ENCODE results near the gene GATAD2A. TPM values are rescaled to one million over a fixed set of nuclear protein-coding genes. Genes with fewer than 3 reads are reported as not detected.

The GATAD2A gene
- total and polyA plus RNA-seq, 10 of the 15 experiments (the other 5 are each of a cell fraction or from before 2014, with no cell fraction given): 2.6 to 173 (median 32.0) TPM

DNA sequence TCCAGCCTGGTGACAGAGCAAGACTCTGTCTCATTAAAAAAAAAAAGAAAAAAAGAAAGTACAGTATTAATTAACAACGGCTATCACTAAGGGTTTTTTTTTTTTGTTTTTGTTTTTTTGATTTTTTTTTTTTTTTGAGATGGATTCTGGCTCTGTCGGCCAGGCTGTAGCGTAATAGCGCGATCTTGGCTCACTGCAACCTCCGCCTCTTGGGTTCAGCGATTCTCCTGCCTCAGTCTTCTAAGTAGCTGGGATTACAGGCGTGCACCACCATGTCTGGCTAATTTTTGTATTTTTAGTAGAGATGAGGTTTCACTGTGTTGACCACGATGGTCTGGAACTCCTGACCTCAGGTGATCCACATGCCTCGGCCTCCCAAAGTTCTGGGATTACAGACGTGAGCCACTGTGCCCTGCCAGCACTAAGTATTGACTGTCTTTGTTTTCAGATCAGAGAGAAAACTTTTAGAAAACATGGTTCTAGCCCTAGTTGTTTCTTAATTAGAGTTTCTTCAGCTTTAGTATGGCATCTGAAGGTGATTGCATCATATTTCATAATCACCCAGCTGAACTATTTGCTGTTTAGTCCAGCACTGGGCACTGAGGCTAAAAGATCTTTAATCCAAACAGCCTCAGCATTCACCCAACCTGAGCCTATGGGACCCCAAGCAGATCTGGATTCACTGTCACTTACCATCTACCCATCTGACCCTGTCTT, 2.7 kb upstream of the GATAD2A start (continued):
- TF ChIP-seq, protein P1, sequence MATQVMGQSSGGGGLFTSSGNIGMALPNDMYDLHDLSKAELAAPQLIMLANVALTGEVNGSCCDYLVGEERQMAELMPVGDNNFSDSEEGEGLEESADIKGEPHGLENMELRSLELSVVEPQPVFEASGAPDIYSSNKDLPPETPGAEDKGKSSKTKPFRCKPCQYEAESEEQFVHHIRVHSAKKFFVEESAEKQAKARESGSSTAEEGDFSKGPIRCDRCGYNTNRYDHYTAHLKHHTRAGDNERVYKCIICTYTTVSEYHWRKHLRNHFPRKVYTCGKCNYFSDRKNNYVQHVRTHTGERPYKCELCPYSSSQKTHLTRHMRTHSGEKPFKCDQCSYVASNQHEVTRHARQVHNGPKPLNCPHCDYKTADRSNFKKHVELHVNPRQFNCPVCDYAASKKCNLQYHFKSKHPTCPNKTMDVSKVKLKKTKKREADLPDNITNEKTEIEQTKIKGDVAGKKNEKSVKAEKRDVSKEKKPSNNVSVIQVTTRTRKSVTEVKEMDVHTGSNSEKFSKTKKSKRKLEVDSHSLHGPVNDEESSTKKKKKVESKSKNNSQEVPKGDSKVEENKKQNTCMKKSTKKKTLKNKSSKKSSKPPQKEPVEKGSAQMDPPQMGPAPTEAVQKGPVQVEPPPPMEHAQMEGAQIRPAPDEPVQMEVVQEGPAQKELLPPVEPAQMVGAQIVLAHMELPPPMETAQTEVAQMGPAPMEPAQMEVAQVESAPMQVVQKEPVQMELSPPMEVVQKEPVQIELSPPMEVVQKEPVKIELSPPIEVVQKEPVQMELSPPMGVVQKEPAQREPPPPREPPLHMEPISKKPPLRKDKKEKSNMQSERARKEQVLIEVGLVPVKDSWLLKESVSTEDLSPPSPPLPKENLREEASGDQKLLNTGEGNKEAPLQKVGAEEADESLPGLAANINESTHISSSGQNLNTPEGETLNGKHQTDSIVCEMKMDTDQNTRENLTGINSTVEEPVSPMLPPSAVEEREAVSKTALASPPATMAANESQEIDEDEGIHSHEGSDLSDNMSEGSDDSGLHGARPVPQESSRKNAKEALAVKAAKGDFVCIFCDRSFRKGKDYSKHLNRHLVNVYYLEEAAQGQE (IDR thresholded peaks at IDR 0.05; ENCODE audit: low read depth, low read length): no peak
- no peak for TF ChIP-seq RAD51 (IDR thresholded peaks at IDR 0.05)
- TF ChIP-seq MYC (IDR thresholded peaks at IDR 0.05; ENCODE audit: insufficient read depth, insufficient read length, insufficient replicate concordance, low read length, severe bottlenecking): no peak

DNA sequence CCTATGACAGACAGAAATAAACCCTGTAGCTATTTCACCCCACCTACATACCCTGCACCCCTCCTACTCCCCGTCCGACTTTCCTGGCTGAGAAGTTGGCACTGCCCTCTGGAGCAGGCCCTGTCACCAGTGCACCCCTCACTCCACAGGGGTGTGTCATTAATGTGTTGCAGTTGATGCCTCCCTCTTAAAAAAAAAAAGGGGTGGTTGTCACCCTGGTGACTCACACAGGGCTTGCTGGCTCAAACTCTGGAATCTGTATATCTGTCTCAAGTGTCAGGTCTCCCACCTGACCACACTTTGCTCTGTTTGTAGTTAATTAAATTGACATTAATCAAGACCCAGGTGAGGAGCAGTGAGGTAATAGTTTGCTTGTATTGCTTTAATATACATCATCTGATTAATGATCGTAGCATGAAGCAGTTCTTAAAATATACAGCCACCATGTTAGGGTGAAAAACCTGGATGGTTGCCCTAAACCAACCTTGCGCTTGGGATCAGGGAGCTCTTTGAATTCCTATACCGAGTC, 2.0 kb upstream of the GATAD2A start:
- Histone ChIP-seq H3K9ac (ENCODE audit: control insufficient read depth, insufficient read depth, low read length) (no peak overlapping the region), H3K4me1 (ENCODE audit: control insufficient read depth, insufficient read depth, low read length) (peaks cover 10% of the 10 kb centered on the region), H3K4me3 (no peak overlapping the region), H2AFZ (ENCODE audit: control insufficient read depth, low read depth, low read length) (no peak overlapping the region), H3K27ac (ENCODE audit: control insufficient read depth, insufficient read depth) (no peak overlapping the region), H4K20me1 (ENCODE audit: control insufficient read depth, insufficient read depth) (peaks cover 6% of the 10 kb centered on the region; the same call in 1 of the 2 replicates), H3K79me2 (ENCODE audit: control insufficient read depth, insufficient read depth, low read length) (peaks cover 26% of the 10 kb centered on the region), H3K36me3 (ENCODE audit: control insufficient read depth in 2 of 2, insufficient read depth in 2 of 2, low read length in 1 of 2) (no peaks in the 10 kb centered on the region), H3K9me3 (replicated peaks; ENCODE audit: control insufficient read depth, insufficient read depth, low read length) (no peaks in the 10 kb centered on the region), H3K4me2 (ENCODE audit: control insufficient read depth, insufficient read depth) (no peak overlapping the region), H3K27me3 (replicated peaks in 1 of 2; ENCODE audit: control insufficient read depth in 2 of 2, insufficient read depth in 2 of 2, low read length in 1 of 2) (no peaks in the 10 kb centered on the region)
- no peak for TF ChIP-seq FOXM1 (IDR thresholded peaks at IDR 0.05; ENCODE audit: low read depth, low read length)
- TF ChIP-seq IKZF2 (IDR thresholded peaks at IDR 0.05): no peak
- no peak for TF ChIP-seq ZNF384 (IDR thresholded peaks at IDR 0.05; ENCODE audit: borderline replicate concordance, low read depth, low read length)
- no peak for TF ChIP-seq LARP7 (IDR thresholded peaks at IDR 0.05)
- no peak for TF ChIP-seq STAT3 (IDR thresholded peaks at IDR 0.05; ENCODE audit: low read depth, low read length)
- TF ChIP-seq ZNF217 (IDR thresholded peaks at IDR 0.05): no peak
- TF ChIP-seq EZH2 (IDR thresholded peaks at IDR 0.05; ENCODE audit: borderline replicate concordance, control insufficient read depth, low read depth, low read length): no peak
- TF ChIP-seq, protein P2, sequence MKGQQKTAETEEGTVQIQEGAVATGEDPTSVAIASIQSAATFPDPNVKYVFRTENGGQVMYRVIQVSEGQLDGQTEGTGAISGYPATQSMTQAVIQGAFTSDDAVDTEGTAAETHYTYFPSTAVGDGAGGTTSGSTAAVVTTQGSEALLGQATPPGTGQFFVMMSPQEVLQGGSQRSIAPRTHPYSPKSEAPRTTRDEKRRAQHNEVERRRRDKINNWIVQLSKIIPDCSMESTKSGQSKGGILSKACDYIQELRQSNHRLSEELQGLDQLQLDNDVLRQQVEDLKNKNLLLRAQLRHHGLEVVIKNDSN (IDR thresholded peaks at IDR 0.05; ENCODE audit: borderline replicate concordance, extremely low read length, insufficient read depth, low read depth, low read length): no peak
- ChIA-PET CTCF (interaction anchor here (0.6 to 6.7 kb wide), 4 partner anchors 10 to 86 kb away, joined by 3 to 83 read pairs (median 4); no protein-coding TSS in a partner anchor), RAD21 (ENCODE audit: unreplicated experiment) (interaction anchor here (0.7 kb wide), 1 partner anchor 14 kb away, joined by 3 read pairs; no protein-coding TSS in a partner anchor), SMC1A (ENCODE audit: uncharacterized antibody, unreplicated experiment) (interaction anchor here (1.0 to 8.6 kb wide), 3 partner anchors 10 to 86 kb away, joined by 4 to 57 read pairs (median 11); no protein-coding TSS in a partner anchor), POLR2A (no interaction called here)
- FAIRE-seq: no peak
- 93% methylated on average over 5 of the region's 5 CpGs for WGBS (ENCODE audit: insufficient coverage, insufficient replicate concordance, low lambda C conversion rate, missing lambda C conversion rate)
- in situ Hi-C loops (cut with MboI): no loop called here
- no TSS peak for BruUV-seq (replicated peaks)
- no peak for ATAC-seq
- no peak for DNase-seq (ENCODE audit: low read depth, low spot score)
- intact Hi-C loops (cut with micrococcal nuclease; ENCODE audit: unreplicated experiment): no loop called here

Data from GM12878 (cell line).